Suprapubic skin (tissue), 4 donors: ENCODE measurements around the gene TECTA. TPM values are rescaled to one million over a fixed set of nuclear protein-coding genes. Genes with fewer than 3 reads are reported as not detected.

Source experiments
- DNase-seq, 2 donors: peaks; one replicate each; pipeline ENCODE4 v3.0.0-alpha.2; 2019; ENCODE audit warnings: low spot score in 2 of 2
- H3K27ac ChIP-seq: fragments of 200-600 bp; sonication (generic); one replicate; pipeline ENCODE4 v1.5.1; 2019
- H3K27me3 ChIP-seq: fragments of 200-600 bp; sonication (generic); one replicate; pipeline ENCODE4 v1.5.1; 2019
- H3K36me3 ChIP-seq: fragments of 200-600 bp; sonication (generic); one replicate; pipeline ENCODE4 v1.5.1; 2019
- H3K4me1 ChIP-seq: fragments of 200-600 bp; sonication (generic); one replicate; pipeline ENCODE4 v1.5.1; 2019
- H3K4me3 ChIP-seq: fragments of 200-600 bp; sonication (generic); one replicate; pipeline ENCODE4 v1.5.1; 2019; ENCODE audit warnings: mild to moderate bottlenecking
- H3K9me3 ChIP-seq: fragments of 200-600 bp; sonication (generic); one replicate; pipeline ENCODE4 v1.5.1; 2019
- CTCF ChIP-seq, 2 donors: fragments of 200-600 bp in 1 of 2; fragments of 450-650 bp in 1 of 2; sonication (generic) in 1 of 2; IDR thresholded peaks; one replicate each; pipeline ENCODE4 v1.5.1; 2016 to 2019; ENCODE audit warnings: antibody characterized with exemption in 2 of 2, mild to moderate bottlenecking in 1 of 2, moderate library complexity in 1 of 2
- EP300 ChIP-seq: sonication (generic); formaldehyde crosslinking; IDR thresholded peaks from one replicate; pipeline ENCODE4 v1.6.1; 2017; ENCODE audit warnings: antibody characterized with exemption
- POLR2A ChIP-seq, 2 donors: fragments of 450-650 bp; IDR thresholded peaks; one replicate each; pipeline ENCODE4 v1.6.1; 2017; ENCODE audit warnings: antibody characterized with exemption in 2 of 2, mild to moderate bottlenecking in 2 of 2, moderate library complexity in 2 of 2
- POLR2AphosphoS5 ChIP-seq, 3 donors: sonication (generic); formaldehyde crosslinking; IDR thresholded peaks; one replicate each; pipeline ENCODE4 v1.6.1; 2017; ENCODE audit warnings: antibody characterized with exemption in 3 of 3
- WGBS: methylation state at CpG from one replicate; pipeline ENCODE4 v1.1.5; 2018; 5-methylcytosine and 5-hydroxymethylcytosine counted together
- total RNA-seq, 4 donors: library from RNA; depleted of rRNA; stranded (reverse); fragments of >200 nt; gene quantifications; one replicate each; pipeline ENCODE4 v1.1.0, GENCODE V29; 2016

The TECTA gene
- total RNA-seq, 4 donors from 2014 or later = 0.19 to 1.4 (median 0.62) TPM

DNA sequence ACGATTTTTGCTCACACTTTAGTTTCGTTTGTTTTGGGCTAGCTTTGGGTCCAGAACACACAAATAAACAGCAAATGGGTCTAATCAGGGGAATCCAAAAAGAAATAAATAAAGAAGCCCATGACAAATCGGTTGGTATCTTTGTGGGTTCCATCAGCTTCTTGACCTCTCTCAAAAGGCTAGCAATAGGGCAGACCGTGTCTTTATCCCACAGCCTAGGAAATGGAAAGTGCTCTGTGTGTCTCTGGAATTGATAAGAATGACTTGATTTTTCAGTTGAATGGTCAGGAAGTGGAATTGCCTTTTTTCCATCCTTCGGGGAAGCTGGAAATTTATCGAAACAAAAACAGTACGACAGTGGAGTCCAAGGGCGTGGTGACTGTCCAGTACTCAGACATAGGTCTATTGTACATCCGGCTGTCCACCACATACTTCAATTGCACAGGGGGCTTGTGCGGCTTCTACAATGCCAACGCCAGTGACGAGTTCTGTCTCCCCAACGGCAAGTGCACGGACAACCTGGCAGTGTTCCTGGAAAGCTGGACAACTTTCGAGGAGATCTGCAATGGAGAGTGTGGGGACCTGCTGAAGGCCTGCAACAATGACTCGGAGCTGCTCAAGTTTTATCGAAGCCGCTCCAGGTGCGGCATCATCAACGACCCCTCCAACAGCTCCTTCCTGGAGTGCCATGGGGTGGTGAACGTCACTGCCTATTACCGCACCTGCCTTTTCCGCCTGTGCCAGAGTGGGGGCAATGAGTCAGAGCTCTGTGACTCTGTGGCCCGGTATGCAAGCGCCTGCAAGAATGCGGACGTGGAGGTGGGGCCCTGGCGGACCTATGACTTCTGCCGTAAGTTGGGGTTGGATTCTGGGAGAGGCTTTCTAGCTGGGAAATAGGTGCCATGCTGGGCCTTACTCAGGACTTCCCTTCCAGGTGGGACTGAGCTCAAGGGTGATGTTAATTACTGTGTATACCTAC lies 28.6 kb downstream of the TECTA start:
- WGBS = 94% methylated on average over 28 of the region's 29 CpGs
- no peak overlapping the region for H3K27ac ChIP-seq
- no peak for DNase-seq
- no peaks in the 10 kb centered on the region for H3K4me1 ChIP-seq
- no peaks in the 10 kb centered on the region for H3K27me3 ChIP-seq
- H3K4me3 ChIP-seq = no peak overlapping the region
- TF ChIP-seq CTCF (IDR thresholded peaks at IDR 0.05) (no peak), EP300 (no peak), POLR2AphosphoS5 (IDR thresholded peaks at IDR 0.05) (no peak), POLR2A (IDR thresholded peaks at IDR 0.05) (no peak)
- no peaks in the 10 kb centered on the region for H3K36me3 ChIP-seq
- H3K9me3 ChIP-seq = no peaks in the 10 kb centered on the region

DNA sequence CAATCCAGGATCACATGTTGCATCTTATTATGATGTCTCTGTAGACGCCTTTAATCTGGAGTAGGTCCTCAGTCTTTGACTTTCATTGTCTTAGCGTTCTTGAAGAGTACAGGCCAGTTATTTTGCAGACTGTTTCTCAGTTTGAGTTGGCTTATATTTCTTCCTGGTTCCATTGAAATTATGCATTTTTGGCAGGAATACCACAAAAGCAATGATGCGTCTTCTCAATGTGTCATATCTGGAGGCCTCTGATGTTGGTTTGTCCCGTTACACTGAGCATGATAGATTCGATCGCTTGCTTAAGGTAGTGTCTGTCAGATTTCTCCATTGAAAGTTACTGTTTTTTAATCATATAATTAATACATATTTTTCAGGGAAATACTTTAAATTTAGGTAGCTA lies 30.6 kb downstream of the TECTA start:
- 86% methylated on average over 6 of the region's 6 CpGs for WGBS
- TF ChIP-seq EP300 (no peak), POLR2A (IDR thresholded peaks at IDR 0.05) (no peak), POLR2AphosphoS5 (IDR thresholded peaks at IDR 0.05) (no peak), CTCF (IDR thresholded peaks at IDR 0.05) (no peak)
- no peak overlapping the region for H3K27ac ChIP-seq
- no peaks in the 10 kb centered on the region for H3K36me3 ChIP-seq
- DNase-seq = no peak
- no peaks in the 10 kb centered on the region for H3K4me1 ChIP-seq
- H3K4me3 ChIP-seq = no peak overlapping the region
- no peaks in the 10 kb centered on the region for H3K27me3 ChIP-seq
- H3K9me3 ChIP-seq = no peaks in the 10 kb centered on the region

GRCh38 chr11:121132211-121132976 lies 31.4 kb downstream of the TECTA start:
- Histone ChIP-seq H3K9me3 (no peaks in the 10 kb centered on the region), H3K4me1 (no peaks in the 10 kb centered on the region), H3K36me3 (no peaks in the 10 kb centered on the region), H3K27ac (no peak overlapping the region), H3K4me3 (no peak overlapping the region), H3K27me3 (no peaks in the 10 kb centered on the region)
- WGBS = 75% methylated on average over 13 of the region's 13 CpGs
- no peak for DNase-seq
- TF ChIP-seq POLR2AphosphoS5 (IDR thresholded peaks at IDR 0.05) (no peak), POLR2A (IDR thresholded peaks at IDR 0.05) (no peak), CTCF (IDR thresholded peaks at IDR 0.05) (no peak), EP300 (no peak)

DNA sequence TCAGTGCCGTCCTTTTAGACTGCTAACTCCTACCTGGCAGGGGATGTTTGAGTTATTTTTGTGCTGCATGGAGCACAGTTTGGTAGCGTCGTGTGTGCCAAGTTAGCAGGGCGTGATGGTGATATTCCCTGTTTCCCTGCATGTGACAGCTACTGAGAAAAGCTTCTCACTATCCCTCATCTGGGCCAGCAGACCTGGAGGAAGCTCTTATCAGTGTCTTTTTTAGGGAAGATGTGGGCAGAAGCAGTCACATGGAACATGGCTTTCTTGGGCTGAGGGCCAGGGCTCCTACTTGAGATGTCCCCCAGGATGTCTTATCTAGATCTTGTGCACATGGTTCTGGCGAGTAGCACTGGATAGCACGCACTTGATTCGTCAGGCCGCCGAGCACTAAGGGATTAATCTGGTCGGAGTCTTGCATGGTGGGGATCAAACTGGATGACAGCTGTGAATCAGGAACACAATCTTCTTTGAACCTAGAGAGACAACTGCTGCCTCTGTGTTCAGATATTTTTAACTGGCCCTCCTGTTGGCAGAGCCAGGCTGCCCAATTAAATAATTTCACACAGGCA lies 33.8 kb downstream of the TECTA start:
- WGBS = 81% methylated on average over 9 of the region's 10 CpGs
- H3K4me1 ChIP-seq = no peaks in the 10 kb centered on the region

More for the DNA sequence above, 33.8 kb downstream of the TECTA start:
- no peaks in the 10 kb centered on the region for H3K9me3 ChIP-seq
- no peak overlapping the region for H3K4me3 ChIP-seq
- TF ChIP-seq POLR2AphosphoS5 (IDR thresholded peaks at IDR 0.05) = no peak
- TF ChIP-seq CTCF (IDR thresholded peaks at IDR 0.05) = no peak
- TF ChIP-seq POLR2A (IDR thresholded peaks at IDR 0.05) = no peak
- TF ChIP-seq EP300 = no peak
- H3K27me3 ChIP-seq = no peaks in the 10 kb centered on the region
- H3K36me3 ChIP-seq = no peaks in the 10 kb centered on the region
- no peak overlapping the region for H3K27ac ChIP-seq
- DNase-seq = no peak
